ENCODE measurements around the gene PCDHB11. TPM values are rescaled to one million over a fixed set of nuclear protein-coding genes. Genes with fewer than 3 reads are reported as not detected.
"Not testable (repeated sequence)": the region's sequence is repeated elsewhere in the genome, so short reads cannot be mapped to it uniquely, and the experiment has no call there.

PCDHB11 gene
- total RNA-seq, 1 experiment from 2014 or later, result 14.2 TPM

GRCh38 chr5:141150993-141151325, 48.5 kb upstream of the PCDHB11 start:
- Histone ChIP-seq H3K9me3 (ENCODE audit: low read depth, low read length, poor library complexity, severe bottlenecking) (no peaks in the 10 kb centered on the region), H3K36me3 (ENCODE audit: insufficient read depth, low read length, poor library complexity, severe bottlenecking) (no peaks in the 10 kb centered on the region), H3K4me3 (ENCODE audit: low read depth, low read length, poor library complexity, severe bottlenecking) (peak overlapping the region; percentile 42), H3K4me1 (ENCODE audit: insufficient read depth, low read length, poor library complexity, severe bottlenecking) (no peaks in the 10 kb centered on the region), H3K27ac (ENCODE audit: low read depth, low read length, poor library complexity, severe bottlenecking) (no peak overlapping the region), H3K27me3 (replicated peaks; ENCODE audit: insufficient read depth, low read depth, low read length, poor library complexity) (no peaks in the 10 kb centered on the region)
- no peak for DNase-seq (ENCODE audit: low spot score)
- CTCF ChIA-PET, result interaction anchor here (0.6 to 1.0 kb wide), 2 partner anchors 31 to 56 kb away, joined by 4 read pairs; partner anchors contain the start of gene PCDHB16
- BruUV-seq (replicated peaks), result no TSS peak
- TF ChIP-seq EZH2 (IDR thresholded peaks at IDR 0.05; ENCODE audit: borderline replicate concordance, low read depth, low read length, poor library complexity, severe bottlenecking) (no peak), CTCF (conservative IDR thresholded peaks at IDR 0.05; ENCODE audit: low read depth, low read length) (no peak)
- POLR2A ChIA-PET (ENCODE audit: low non-redundant PET), result no interaction called here
- intact Hi-C loops (cut with micrococcal nuclease; ENCODE audit: unreplicated experiment), result no loop called here

- H3K4me3 ChIP-seq (ENCODE audit: low read depth, low read length, poor library complexity, severe bottlenecking); DNase-seq (ENCODE audit: low spot score); POLR2A ChIA-PET (ENCODE audit: low non-redundant PET); H3K4me1 ChIP-seq (ENCODE audit: insufficient read depth, low read length, poor library complexity, severe bottlenecking); H3K27ac ChIP-seq (ENCODE audit: low read depth, low read length, poor library complexity, severe bottlenecking); H3K36me3 ChIP-seq (ENCODE audit: insufficient read depth, low read length, poor library complexity, severe bottlenecking); intact Hi-C loops (cut with micrococcal nuclease; ENCODE audit: unreplicated experiment); H3K9me3 ChIP-seq (ENCODE audit: low read depth, low read length, poor library complexity, severe bottlenecking); CTCF ChIA-PET; BruUV-seq (replicated peaks); H3K27me3 ChIP-seq (replicated peaks; ENCODE audit: insufficient read depth, low read depth, low read length, poor library complexity): not testable (repeated sequence)
These were observed 47.8 kb upstream of the PCDHB11 start for GRCh38 chr5:141151632-141152031.

GRCh38 chr5:141152096-141152495, 47.3 kb upstream of the PCDHB11 start:
- H3K27me3 ChIP-seq (replicated peaks; ENCODE audit: insufficient read depth, low read depth, low read length, poor library complexity); BruUV-seq (replicated peaks); H3K9me3 ChIP-seq (ENCODE audit: low read depth, low read length, poor library complexity, severe bottlenecking); CTCF ChIA-PET; intact Hi-C loops (cut with micrococcal nuclease; ENCODE audit: unreplicated experiment); POLR2A ChIA-PET (ENCODE audit: low non-redundant PET); DNase-seq (ENCODE audit: low spot score); H3K4me3 ChIP-seq (ENCODE audit: low read depth, low read length, poor library complexity, severe bottlenecking); H3K36me3 ChIP-seq (ENCODE audit: insufficient read depth, low read length, poor library complexity, severe bottlenecking); H3K4me1 ChIP-seq (ENCODE audit: insufficient read depth, low read length, poor library complexity, severe bottlenecking); H3K27ac ChIP-seq (ENCODE audit: low read depth, low read length, poor library complexity, severe bottlenecking): not testable (repeated sequence)

GRCh38 chr5:141155540-141156374, 43.7 kb upstream of the PCDHB11 start:
- H3K4me3 ChIP-seq (ENCODE audit: low read depth, low read length, poor library complexity, severe bottlenecking), result no peak overlapping the region
- H3K36me3 ChIP-seq (ENCODE audit: insufficient read depth, low read length, poor library complexity, severe bottlenecking), result no peaks in the 10 kb centered on the region
- H3K9me3 ChIP-seq (ENCODE audit: low read depth, low read length, poor library complexity, severe bottlenecking), result no peaks in the 10 kb centered on the region
- POLR2A ChIA-PET (ENCODE audit: low non-redundant PET), result no interaction called here
- TF ChIP-seq CTCF (conservative IDR thresholded peaks at IDR 0.05; ENCODE audit: low read depth, low read length), result peak; percentile 72
- TF ChIP-seq EZH2 (IDR thresholded peaks at IDR 0.05; ENCODE audit: borderline replicate concordance, low read depth, low read length, poor library complexity, severe bottlenecking), result no peak
- no peaks in the 10 kb centered on the region for H3K4me1 ChIP-seq (ENCODE audit: insufficient read depth, low read length, poor library complexity, severe bottlenecking)
- intact Hi-C loops (cut with micrococcal nuclease; ENCODE audit: unreplicated experiment), result no loop called here
- no peaks in the 10 kb centered on the region for H3K27me3 ChIP-seq (replicated peaks; ENCODE audit: insufficient read depth, low read depth, low read length, poor library complexity)
- H3K27ac ChIP-seq (ENCODE audit: low read depth, low read length, poor library complexity, severe bottlenecking), result no peak overlapping the region
- no TSS peak for BruUV-seq (replicated peaks)
- DNase-seq (ENCODE audit: low spot score), result peak; percentile 65
- CTCF ChIA-PET, result interaction anchor here (1.0 to 1.3 kb wide), 3 partner anchors 27 to 408 kb away, joined by 3 to 8 read pairs (median 3); partner anchors contain the start of genes PCDHB16 and PCDHB2

- BruUV-seq (replicated peaks); H3K9me3 ChIP-seq (ENCODE audit: low read depth, low read length, poor library complexity, severe bottlenecking); POLR2A ChIA-PET (ENCODE audit: low non-redundant PET); H3K27ac ChIP-seq (ENCODE audit: low read depth, low read length, poor library complexity, severe bottlenecking); DNase-seq (ENCODE audit: low spot score); H3K4me3 ChIP-seq (ENCODE audit: low read depth, low read length, poor library complexity, severe bottlenecking); H3K4me1 ChIP-seq (ENCODE audit: insufficient read depth, low read length, poor library complexity, severe bottlenecking); CTCF ChIA-PET; H3K27me3 ChIP-seq (replicated peaks; ENCODE audit: insufficient read depth, low read depth, low read length, poor library complexity); intact Hi-C loops (cut with micrococcal nuclease; ENCODE audit: unreplicated experiment); H3K36me3 ChIP-seq (ENCODE audit: insufficient read depth, low read length, poor library complexity, severe bottlenecking): not testable (repeated sequence)
These were observed 42.1 kb upstream of the PCDHB11 start for GRCh38 chr5:141157356-141157755.

GRCh38 chr5:141157901-141158300, 41.5 kb upstream of the PCDHB11 start:
- H3K27me3 ChIP-seq (replicated peaks; ENCODE audit: insufficient read depth, low read depth, low read length, poor library complexity); POLR2A ChIA-PET (ENCODE audit: low non-redundant PET); H3K9me3 ChIP-seq (ENCODE audit: low read depth, low read length, poor library complexity, severe bottlenecking); H3K4me3 ChIP-seq (ENCODE audit: low read depth, low read length, poor library complexity, severe bottlenecking); H3K4me1 ChIP-seq (ENCODE audit: insufficient read depth, low read length, poor library complexity, severe bottlenecking); BruUV-seq (replicated peaks); H3K27ac ChIP-seq (ENCODE audit: low read depth, low read length, poor library complexity, severe bottlenecking); CTCF ChIA-PET; H3K36me3 ChIP-seq (ENCODE audit: insufficient read depth, low read length, poor library complexity, severe bottlenecking); DNase-seq (ENCODE audit: low spot score); intact Hi-C loops (cut with micrococcal nuclease; ENCODE audit: unreplicated experiment): not testable (repeated sequence)
